ENCODE data around the gene TFCP2. TPM values are rescaled to one million over a fixed set of nuclear protein-coding genes. Genes with fewer than 3 reads are reported as not detected.
"Not testable (repeated sequence)": the region's sequence is repeated elsewhere in the genome, so short reads cannot be mapped to it uniquely, and the experiment has no call there.

The TFCP2 gene
- 43.3 to 45.6 TPM (median 44.9 TPM) in 3 replicates for total RNA-seq

- no peak for TF ChIP-seq CTCF (IDR thresholded peaks at IDR 0.05; ENCODE audit: unreplicated experiment)
- no peak within 1 kb of the TSS for H3K27ac Mint-ChIP-seq
Measured at GRCh38 chr12:51172515-51173431, at the start of gene TFCP2. Gene TFCP2 (minus strand): TSS chr12:51173135. CDS start chr12:51172422, 713 bp downstream.

GRCh38 chr12:51222461-51222860, 49.5 kb upstream of the TFCP2 start:
- H3K4me1 Mint-ChIP-seq, result peaks cover 13% of the 10 kb centered on the region
- no peaks in the 10 kb centered on the region for H3K9me3 Mint-ChIP-seq
- H3K27me3 Mint-ChIP-seq (ENCODE audit: low read depth), result no peaks in the 10 kb centered on the region
- H3K36me3 Mint-ChIP-seq, result peaks cover 2% of the 10 kb centered on the region
- TF ChIP-seq CTCF (IDR thresholded peaks at IDR 0.05; ENCODE audit: unreplicated experiment), result no peak
- no peak for DNase-seq (ENCODE audit: low spot score in 2 of 2, unreplicated experiment in 2 of 2)
- peak overlapping the region; percentile 25 for H3K27ac Mint-ChIP-seq
- no peak overlapping the region for H3K4me3 Mint-ChIP-seq

More at GRCh38 chr12:51172515-51173431, at the start of gene TFCP2:
- peak; percentile 88 to 93 for DNase-seq (ENCODE audit: low spot score in 2 of 2, unreplicated experiment in 2 of 2)
- Mint-ChIP-seq H3K27me3 (ENCODE audit: low read depth) (no peaks in the 10 kb centered on the region), H3K36me3 (no peaks in the 10 kb centered on the region), H3K9me3 (no peaks in the 10 kb centered on the region), H3K4me3 (peak within 1 kb of the TSS; percentile 64), H3K4me1 (peaks cover 7% of the 10 kb centered on the region)

- not testable (repeated sequence) for H3K4me3 Mint-ChIP-seq; DNase-seq (ENCODE audit: low spot score in 2 of 2, unreplicated experiment in 2 of 2); H3K9me3 Mint-ChIP-seq; H3K36me3 Mint-ChIP-seq; H3K27ac Mint-ChIP-seq; H3K27me3 Mint-ChIP-seq (ENCODE audit: low read depth)
- peaks cover 13% of the 10 kb centered on the region for H3K4me1 Mint-ChIP-seq
Measured at GRCh38 chr12:51219857-51220256, 46.9 kb upstream of the TFCP2 start.

- H3K4me3 Mint-ChIP-seq, result peak overlapping the region; percentile 79
- peak overlapping the region; percentile 63 for H3K27ac Mint-ChIP-seq
- H3K4me1 Mint-ChIP-seq, result peaks cover 13% of the 10 kb centered on the region
- no peaks in the 10 kb centered on the region for H3K36me3 Mint-ChIP-seq
- no peaks in the 10 kb centered on the region for H3K27me3 Mint-ChIP-seq (ENCODE audit: low read depth)
- no peaks in the 10 kb centered on the region for H3K9me3 Mint-ChIP-seq
- DNase-seq (ENCODE audit: low spot score in 2 of 2, unreplicated experiment in 2 of 2), result no peak
- TF ChIP-seq CTCF (IDR thresholded peaks at IDR 0.05; ENCODE audit: unreplicated experiment), result no peak
Measured at GRCh38 chr12:51219322-51219721, 46.4 kb upstream of the TFCP2 start.

GRCh38 chr12:51218607-51219161, 45.7 kb upstream of the TFCP2 start:
- Mint-ChIP-seq H3K27me3 (ENCODE audit: low read depth) (no peaks in the 10 kb centered on the region), H3K36me3 (no peaks in the 10 kb centered on the region), H3K4me3 (peak overlapping the region; percentile 79), H3K4me1 (peaks cover 13% of the 10 kb centered on the region), H3K27ac (peak overlapping the region; percentile 80), H3K9me3 (no peaks in the 10 kb centered on the region)
- TF ChIP-seq CTCF (IDR thresholded peaks at IDR 0.05; ENCODE audit: unreplicated experiment), result no peak
- DNase-seq (ENCODE audit: low spot score in 2 of 2, unreplicated experiment in 2 of 2), result no peak
